ENCODE data around the gene TOX2.
A peak's percentile ranks its signal among the peaks of the same experiment; 100 is the strongest.

TOX2 gene

DNA sequence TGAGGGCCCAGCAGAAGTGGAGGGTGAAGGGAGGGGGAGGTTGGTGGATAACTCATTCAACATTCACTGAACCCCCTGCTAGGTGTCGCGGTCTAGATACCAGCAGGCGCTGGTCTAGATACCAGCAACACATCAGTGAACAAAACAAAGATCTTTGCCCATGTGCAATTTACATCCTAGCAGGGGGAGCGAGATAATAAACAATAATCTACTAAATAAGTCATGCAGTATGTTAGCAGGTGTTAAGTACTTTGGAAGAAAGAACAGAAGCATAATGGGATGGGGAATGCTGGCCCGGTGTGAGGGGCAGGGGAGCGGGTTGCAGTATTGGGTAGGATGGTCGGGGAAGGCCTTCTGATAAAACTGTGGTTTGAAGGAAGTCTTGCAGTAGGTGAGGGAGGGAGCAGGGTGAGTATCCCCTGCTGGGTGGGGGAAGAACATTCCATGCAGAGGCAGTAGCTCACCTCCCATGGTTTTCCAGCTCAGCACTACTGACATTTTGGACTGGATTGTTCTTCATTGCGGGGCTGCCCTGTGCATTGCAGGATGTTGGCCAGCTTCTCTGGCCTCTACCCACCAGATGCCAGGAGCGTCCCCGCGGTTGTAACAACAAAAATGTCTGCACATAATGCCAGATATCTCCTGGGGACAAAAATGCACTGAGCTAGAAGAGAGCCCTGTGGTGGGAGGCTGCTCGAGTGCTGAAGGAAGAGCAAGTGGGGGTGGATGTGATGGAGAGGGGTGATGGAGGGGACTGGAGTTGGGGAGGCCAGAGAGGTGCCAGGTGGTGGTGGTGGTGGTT is 117.3 kb downstream of the TOX2 start:
- Histone ChIP-seq H3K27ac (ENCODE audit: extremely low read depth, low read depth, low read length) (no peak overlapping the region), H3K4me1 (ENCODE audit: control insufficient read depth, insufficient read depth, low read length) (no peaks in the 10 kb centered on the region), H3K9me3 (ENCODE audit: control insufficient read depth, insufficient read depth, low read depth, low read length) (no peaks in the 10 kb centered on the region), H3K36me3 (ENCODE audit: control insufficient read depth in 2 of 2, insufficient read depth in 1 of 2, low read length in 2 of 2) (no peaks in the 10 kb centered on the region), H3K4me3 (ENCODE audit: low read depth, low read length) (no peak overlapping the region)
- ChIA-PET POLR2A (no interaction called here), CTCF (no interaction called here)
- TF ChIP-seq ZNF514 (tag by site-specific recombination; IDR thresholded peaks at IDR 0.05) (no peak), ZNF521 (tag by site-specific recombination; IDR thresholded peaks at IDR 0.05) (no peak), ZNF529 (tag by site-specific recombination; IDR thresholded peaks at IDR 0.05; ENCODE audit: insufficient replicate concordance) (no peak), SALL2 (tag by site-specific recombination; IDR thresholded peaks at IDR 0.05; ENCODE audit: borderline replicate concordance) (no peak), TCF7L2 (IDR thresholded peaks at IDR 0.05; ENCODE audit: borderline replicate concordance, low read depth, low read length) (no peak), ZNF843 (tag by site-specific recombination; IDR thresholded peaks at IDR 0.05) (no peak), YY2 (tag by site-specific recombination; IDR thresholded peaks at IDR 0.05) (no peak), ZNF707 (tag by site-specific recombination; IDR thresholded peaks at IDR 0.05) (no peak), ZIC2 (tag by site-specific recombination; IDR thresholded peaks at IDR 0.05) (peak; percentile 96), ZBTB48 (tag by site-specific recombination; IDR thresholded peaks at IDR 0.05) (no peak), OSR2 (tag by site-specific recombination; IDR thresholded peaks at IDR 0.05) (peak; percentile 61), ZNF341 (tag by site-specific recombination; IDR thresholded peaks at IDR 0.05; ENCODE audit: low read depth) (0 out of 2 replicates have a peak, but pooled peaks have one; percentile 23), ZNF366 (tag by site-specific recombination; conservative IDR thresholded peaks at IDR 0.05) (no peak), ZNF660 (tag by site-specific recombination; IDR thresholded peaks at IDR 0.05) (no peak), SP2 (tag by site-specific recombination; IDR thresholded peaks at IDR 0.05) (no peak), ZNF596 (tag by site-specific recombination; IDR thresholded peaks at IDR 0.05) (no peak), SETDB1 (IDR thresholded peaks at IDR 0.05; ENCODE audit: insufficient read length, low read length) (no peak), ZNF433 (tag by site-specific recombination; IDR thresholded peaks at IDR 0.05; ENCODE audit: low read depth) (no peak), ZFP37 (tag by site-specific recombination; IDR thresholded peaks at IDR 0.05) (no peak), HOXC10 (CRISPR knock-in tag; IDR thresholded peaks at IDR 0.05) (no peak), ZNF10 (tag by site-specific recombination; IDR thresholded peaks at IDR 0.05) (no peak), SP3 (tag by site-specific recombination; IDR thresholded peaks at IDR 0.05) (no peak)
- TF ChIP-seq, protein P1, sequence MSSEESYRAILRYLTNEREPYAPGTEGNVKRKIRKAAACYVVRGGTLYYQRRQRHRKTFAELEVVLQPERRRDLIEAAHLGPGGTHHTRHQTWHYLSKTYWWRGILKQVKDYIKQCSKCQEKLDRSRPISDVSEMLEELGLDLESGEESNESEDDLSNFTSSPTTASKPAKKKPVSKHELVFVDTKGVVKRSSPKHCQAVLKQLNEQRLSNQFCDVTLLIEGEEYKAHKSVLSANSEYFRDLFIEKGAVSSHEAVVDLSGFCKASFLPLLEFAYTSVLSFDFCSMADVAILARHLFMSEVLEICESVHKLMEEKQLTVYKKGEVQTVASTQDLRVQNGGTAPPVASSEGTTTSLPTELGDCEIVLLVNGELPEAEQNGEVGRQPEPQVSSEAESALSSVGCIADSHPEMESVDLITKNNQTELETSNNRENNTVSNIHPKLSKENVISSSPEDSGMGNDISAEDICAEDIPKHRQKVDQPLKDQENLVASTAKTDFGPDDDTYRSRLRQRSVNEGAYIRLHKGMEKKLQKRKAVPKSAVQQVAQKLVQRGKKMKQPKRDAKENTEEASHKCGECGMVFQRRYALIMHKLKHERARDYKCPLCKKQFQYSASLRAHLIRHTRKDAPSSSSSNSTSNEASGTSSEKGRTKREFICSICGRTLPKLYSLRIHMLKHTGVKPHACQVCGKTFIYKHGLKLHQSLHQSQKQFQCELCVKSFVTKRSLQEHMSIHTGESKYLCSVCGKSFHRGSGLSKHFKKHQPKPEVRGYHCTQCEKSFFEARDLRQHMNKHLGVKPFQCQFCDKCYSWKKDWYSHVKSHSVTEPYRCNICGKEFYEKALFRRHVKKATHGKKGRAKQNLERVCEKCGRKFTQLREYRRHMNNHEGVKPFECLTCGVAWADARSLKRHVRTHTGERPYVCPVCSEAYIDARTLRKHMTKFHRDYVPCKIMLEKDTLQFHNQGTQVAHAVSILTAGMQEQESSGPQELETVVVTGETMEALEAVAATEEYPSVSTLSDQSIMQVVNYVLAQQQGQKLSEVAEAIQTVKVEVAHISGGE (tag by site-specific recombination; conservative IDR thresholded peaks at IDR 0.05; ENCODE audit: low read depth): no peak
- TF ChIP-seq, protein P2, sequence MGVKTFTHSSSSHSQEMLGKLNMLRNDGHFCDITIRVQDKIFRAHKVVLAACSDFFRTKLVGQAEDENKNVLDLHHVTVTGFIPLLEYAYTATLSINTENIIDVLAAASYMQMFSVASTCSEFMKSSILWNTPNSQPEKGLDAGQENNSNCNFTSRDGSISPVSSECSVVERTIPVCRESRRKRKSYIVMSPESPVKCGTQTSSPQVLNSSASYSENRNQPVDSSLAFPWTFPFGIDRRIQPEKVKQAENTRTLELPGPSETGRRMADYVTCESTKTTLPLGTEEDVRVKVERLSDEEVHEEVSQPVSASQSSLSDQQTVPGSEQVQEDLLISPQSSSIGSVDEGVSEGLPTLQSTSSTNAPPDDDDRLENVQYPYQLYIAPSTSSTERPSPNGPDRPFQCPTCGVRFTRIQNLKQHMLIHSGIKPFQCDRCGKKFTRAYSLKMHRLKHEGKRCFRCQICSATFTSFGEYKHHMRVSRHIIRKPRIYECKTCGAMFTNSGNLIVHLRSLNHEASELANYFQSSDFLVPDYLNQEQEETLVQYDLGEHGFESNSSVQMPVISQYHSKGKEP (tag by site-specific recombination; IDR thresholded peaks at IDR 0.05): no peak
- TF ChIP-seq, protein P3, sequence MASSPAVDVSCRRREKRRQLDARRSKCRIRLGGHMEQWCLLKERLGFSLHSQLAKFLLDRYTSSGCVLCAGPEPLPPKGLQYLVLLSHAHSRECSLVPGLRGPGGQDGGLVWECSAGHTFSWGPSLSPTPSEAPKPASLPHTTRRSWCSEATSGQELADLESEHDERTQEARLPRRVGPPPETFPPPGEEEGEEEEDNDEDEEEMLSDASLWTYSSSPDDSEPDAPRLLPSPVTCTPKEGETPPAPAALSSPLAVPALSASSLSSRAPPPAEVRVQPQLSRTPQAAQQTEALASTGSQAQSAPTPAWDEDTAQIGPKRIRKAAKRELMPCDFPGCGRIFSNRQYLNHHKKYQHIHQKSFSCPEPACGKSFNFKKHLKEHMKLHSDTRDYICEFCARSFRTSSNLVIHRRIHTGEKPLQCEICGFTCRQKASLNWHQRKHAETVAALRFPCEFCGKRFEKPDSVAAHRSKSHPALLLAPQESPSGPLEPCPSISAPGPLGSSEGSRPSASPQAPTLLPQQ (tag by site-specific recombination; IDR thresholded peaks at IDR 0.05): no peak
- TF ChIP-seq, protein P4, sequence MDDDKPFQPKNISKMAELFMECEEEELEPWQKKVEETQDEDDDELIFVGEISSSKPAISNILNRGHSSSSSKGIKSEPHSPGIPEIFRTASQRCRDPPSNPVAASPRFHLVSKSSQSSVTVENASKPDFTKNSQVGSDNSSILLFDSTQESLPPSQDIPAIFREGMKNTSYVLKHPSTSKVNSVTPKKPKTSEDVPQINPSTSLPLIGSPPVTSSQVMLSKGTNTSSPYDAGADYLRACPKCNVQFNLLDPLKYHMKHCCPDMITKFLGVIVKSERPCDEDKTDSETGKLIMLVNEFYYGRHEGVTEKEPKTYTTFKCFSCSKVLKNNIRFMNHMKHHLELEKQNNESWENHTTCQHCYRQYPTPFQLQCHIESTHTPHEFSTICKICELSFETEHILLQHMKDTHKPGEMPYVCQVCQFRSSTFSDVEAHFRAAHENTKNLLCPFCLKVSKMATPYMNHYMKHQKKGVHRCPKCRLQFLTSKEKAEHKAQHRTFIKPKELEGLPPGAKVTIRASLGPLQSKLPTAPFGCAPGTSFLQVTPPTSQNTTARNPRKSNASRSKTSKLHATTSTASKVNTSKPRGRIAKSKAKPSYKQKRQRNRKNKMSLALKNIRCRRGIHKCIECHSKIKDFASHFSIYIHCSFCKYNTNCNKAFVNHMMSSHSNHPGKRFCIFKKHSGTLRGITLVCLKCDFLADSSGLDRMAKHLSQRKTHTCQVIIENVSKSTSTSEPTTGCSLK (tag by site-specific recombination; IDR thresholded peaks at IDR 0.05): no peak
- TF ChIP-seq, protein P5, sequence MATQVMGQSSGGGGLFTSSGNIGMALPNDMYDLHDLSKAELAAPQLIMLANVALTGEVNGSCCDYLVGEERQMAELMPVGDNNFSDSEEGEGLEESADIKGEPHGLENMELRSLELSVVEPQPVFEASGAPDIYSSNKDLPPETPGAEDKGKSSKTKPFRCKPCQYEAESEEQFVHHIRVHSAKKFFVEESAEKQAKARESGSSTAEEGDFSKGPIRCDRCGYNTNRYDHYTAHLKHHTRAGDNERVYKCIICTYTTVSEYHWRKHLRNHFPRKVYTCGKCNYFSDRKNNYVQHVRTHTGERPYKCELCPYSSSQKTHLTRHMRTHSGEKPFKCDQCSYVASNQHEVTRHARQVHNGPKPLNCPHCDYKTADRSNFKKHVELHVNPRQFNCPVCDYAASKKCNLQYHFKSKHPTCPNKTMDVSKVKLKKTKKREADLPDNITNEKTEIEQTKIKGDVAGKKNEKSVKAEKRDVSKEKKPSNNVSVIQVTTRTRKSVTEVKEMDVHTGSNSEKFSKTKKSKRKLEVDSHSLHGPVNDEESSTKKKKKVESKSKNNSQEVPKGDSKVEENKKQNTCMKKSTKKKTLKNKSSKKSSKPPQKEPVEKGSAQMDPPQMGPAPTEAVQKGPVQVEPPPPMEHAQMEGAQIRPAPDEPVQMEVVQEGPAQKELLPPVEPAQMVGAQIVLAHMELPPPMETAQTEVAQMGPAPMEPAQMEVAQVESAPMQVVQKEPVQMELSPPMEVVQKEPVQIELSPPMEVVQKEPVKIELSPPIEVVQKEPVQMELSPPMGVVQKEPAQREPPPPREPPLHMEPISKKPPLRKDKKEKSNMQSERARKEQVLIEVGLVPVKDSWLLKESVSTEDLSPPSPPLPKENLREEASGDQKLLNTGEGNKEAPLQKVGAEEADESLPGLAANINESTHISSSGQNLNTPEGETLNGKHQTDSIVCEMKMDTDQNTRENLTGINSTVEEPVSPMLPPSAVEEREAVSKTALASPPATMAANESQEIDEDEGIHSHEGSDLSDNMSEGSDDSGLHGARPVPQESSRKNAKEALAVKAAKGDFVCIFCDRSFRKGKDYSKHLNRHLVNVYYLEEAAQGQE (tag by site-specific recombination; IDR thresholded peaks at IDR 0.05): no peak

Data from HEK293 (cell line).